NCI-H1436 treated with DMSO at 0.1 percent for 48 hours (cell line): ENCODE data around the gene GATB.

Experiments used
- DNase-seq: peaks from one replicate; lab custom pipeline; 2025; lab: John Stamatoyannopoulos, UW

GATB gene

GRCh38 chr4:151700566-151701316 lies 60.1 kb downstream of the GATB start:
- DNase-seq = no peak

- no peak for DNase-seq
Observed at GRCh38 chr4:151698213-151698612, 62.6 kb downstream of the GATB start.

GRCh38 chr4:151694961-151695720 lies 65.7 kb downstream of the GATB start:
- no peak for DNase-seq

GRCh38 chr4:151692821-151693673 lies 67.8 kb downstream of the GATB start:
- DNase-seq = no peak

GRCh38 chr4:151692443-151692782 lies 68.4 kb downstream of the GATB start:
- DNase-seq = no peak

- no peak for DNase-seq
Observed at GRCh38 chr4:151691639-151692442, 69.0 kb downstream of the GATB start.

GRCh38 chr4:151690876-151691275 lies 69.9 kb downstream of the GATB start:
- DNase-seq = no peak

- no peak for DNase-seq
Observed at GRCh38 chr4:151690164-151690870, 70.5 kb downstream of the GATB start.

GRCh38 chr4:151689211-151689991 lies 71.4 kb downstream of the GATB start:
- no peak for DNase-seq

GRCh38 chr4:151688785-151689043 lies 72.1 kb downstream of the GATB start:
- no peak for DNase-seq

- no peak for DNase-seq
Observed at GRCh38 chr4:151688003-151688784, 72.6 kb downstream of the GATB start.

- no peak for DNase-seq
Observed at GRCh38 chr4:151687021-151687640, 73.7 kb downstream of the GATB start.

GRCh38 chr4:151685303-151685702 lies 75.5 kb downstream of the GATB start:
- no peak for DNase-seq

- no peak for DNase-seq
Observed at GRCh38 chr4:151681085-151681484, 79.7 kb downstream of the GATB start.

GRCh38 chr4:151679231-151679630 lies 81.6 kb downstream of the GATB start:
- no peak for DNase-seq

- no peak for DNase-seq
Observed at GRCh38 chr4:151678048-151678872, 82.5 kb downstream of the GATB start.

GRCh38 chr4:151677193-151677592 lies 83.6 kb downstream of the GATB start:
- no peak for DNase-seq

GRCh38 chr4:151676301-151676700 lies 84.5 kb downstream of the GATB start:
- no peak for DNase-seq
